Activated T-cell treated with anti-CD3 and anti-CD28 coated beads for 1 hour (primary cell): ENCODE measurements around the gene ARHGAP12.
"Not testable (repeated sequence)": the region's sequence is repeated elsewhere in the genome, so short reads cannot be mapped to it uniquely, and the experiment has no call there.

Experiments
- DNase-seq: peaks from one replicate; pipeline ENCODE4 v3.0.0-alpha.2; 2020; ENCODE audit warnings: low read depth

The ARHGAP12 gene

DNA sequence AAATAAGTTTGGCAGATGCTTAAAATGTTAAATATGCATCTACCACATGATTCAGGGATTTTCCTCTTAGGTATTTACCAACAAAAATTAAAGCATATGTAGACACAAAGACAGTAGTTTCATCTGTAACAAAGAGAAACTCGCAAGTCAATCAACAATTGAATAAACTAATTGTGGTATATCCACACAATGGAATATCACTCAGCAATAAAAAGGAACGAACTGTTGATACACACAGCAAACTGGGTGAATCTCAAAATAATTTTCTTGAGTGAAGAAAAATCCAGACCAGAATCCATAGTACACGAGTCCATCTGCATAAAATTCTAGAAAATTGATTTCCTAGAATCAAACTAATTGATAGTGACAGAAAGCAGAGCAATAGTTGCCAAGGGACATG lies 5.2 kb downstream of the ARHGAP12 start:
- DNase-seq: no peak

GRCh38 chr10:31921031-31921430 lies 7.6 kb downstream of the ARHGAP12 start:
- DNase-seq: no peak

GRCh38 chr10:31920538-31920937 lies 8.1 kb downstream of the ARHGAP12 start:
- no peak for DNase-seq

DNA sequence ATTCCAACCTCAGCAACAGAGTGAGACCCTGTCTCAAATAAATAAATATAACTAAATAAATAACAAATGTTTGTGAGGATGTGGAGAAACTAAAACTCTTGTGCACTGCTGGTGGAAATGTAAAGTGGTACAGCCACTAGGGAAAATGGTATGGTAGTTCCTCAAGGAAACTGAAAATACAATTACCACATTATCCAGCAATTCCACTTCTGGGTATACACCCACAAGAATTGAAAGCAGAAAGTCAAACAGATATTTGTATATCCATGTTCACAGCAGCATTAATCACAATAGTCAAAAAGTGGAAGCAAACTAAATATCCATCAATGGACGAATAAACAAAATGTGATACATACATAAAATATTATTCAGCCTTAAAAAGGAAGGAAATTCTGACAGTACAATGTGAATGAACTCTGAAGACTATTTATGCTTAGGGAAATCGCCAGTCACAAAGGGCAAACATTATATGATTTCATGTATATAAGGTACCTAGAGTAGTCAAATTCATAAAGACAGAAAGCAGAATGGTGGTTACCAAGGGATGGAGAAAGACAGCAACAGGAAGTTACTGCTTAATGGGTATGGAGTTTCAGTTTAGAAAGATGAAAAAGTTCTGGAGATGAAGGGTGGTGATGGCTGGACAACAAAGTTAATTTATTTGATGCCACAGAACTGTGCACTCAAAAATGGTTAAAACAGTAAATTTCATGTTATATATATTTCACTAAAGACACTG lies 9.8 kb downstream of the ARHGAP12 start:
- no peak for DNase-seq

DNA sequence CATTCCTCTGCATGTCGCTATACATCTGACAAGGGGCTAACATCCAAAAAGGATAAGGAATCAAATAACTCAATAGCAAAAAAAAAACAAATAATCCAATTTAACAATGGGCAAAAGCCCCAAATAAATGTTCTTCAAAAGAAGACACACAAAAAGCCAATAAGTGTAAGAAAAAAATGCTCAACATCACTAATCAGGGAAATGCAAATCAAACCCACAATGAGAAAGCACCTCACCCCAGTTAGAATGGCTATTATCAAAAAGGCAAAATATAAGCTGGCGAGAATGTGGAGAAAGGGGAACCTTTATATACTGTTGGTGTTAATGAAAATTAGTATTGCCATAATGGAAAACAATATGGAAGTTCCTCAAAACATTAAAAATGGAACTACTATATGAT lies 14.3 kb downstream of the ARHGAP12 start:
- DNase-seq: no peak

- no peak for DNase-seq
Measured at GRCh38 chr10:31912898-31913850, 15.5 kb downstream of the ARHGAP12 start.

- DNase-seq: no peak
Measured at GRCh38 chr10:31912289-31912688, 16.3 kb downstream of the ARHGAP12 start.

DNA sequence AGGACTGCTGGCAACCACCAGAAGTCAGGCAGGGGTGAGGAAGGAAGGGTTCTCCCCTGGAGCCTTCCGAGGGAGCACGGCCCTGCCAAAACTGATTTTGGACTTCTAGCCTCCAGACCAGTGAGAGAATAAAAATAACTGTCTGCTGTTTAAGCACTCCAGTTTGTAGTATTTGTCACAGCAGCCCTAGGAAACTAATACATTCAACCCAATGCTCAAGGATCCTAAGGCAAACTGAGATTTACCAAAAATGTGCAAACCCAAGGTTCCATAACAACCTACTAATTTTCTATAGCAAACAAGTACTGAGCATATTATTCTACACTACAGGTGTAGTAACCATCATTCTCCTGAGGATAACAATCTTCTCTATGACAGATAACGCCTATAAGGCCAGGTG lies 18.6 kb downstream of the ARHGAP12 start:
- DNase-seq: no peak

DNA sequence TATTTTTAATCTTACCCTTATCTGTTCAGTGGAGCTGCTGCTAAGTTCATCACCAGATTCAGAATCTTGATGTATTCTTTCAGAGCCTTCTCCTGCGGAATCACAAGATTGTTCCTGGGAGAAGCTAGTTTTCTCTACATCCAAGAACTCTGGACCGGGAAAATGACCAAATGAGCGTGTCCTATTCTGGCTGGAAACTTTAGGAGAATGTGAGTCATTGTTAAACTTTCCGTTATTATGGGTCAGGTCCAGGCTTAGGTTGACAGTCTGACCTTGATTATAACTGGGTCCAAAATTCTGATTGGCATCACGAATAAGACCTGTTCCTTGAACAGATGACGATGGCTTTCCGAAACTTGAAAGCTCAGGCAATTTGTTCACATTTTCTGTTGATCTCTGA lies 20.5 kb downstream of the ARHGAP12 start:
- no peak for DNase-seq

- DNase-seq: no peak
Measured at GRCh38 chr10:31906039-31906438, 22.6 kb downstream of the ARHGAP12 start.

GRCh38 chr10:31905586-31905985 lies 23.0 kb downstream of the ARHGAP12 start:
- DNase-seq: no peak

DNA sequence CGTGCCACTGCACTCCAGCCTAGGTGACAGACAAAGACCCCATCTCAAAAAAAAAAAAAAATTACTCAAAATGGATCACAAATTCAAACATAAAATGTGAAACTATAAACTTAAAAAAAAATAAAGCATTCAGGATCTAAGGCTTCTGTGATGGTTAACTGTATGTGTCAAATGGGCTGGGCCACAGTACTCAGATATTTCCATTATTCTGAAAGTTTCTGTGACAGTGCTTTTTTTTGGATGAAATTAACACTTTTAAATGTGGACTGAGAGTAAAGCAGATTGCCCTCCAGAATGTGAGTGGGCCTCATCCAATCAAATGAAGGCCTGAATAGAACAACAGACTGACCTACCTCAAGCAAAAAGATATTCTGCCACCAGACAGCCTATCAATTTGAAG lies 26.0 kb downstream of the ARHGAP12 start:
- DNase-seq: no peak

DNA sequence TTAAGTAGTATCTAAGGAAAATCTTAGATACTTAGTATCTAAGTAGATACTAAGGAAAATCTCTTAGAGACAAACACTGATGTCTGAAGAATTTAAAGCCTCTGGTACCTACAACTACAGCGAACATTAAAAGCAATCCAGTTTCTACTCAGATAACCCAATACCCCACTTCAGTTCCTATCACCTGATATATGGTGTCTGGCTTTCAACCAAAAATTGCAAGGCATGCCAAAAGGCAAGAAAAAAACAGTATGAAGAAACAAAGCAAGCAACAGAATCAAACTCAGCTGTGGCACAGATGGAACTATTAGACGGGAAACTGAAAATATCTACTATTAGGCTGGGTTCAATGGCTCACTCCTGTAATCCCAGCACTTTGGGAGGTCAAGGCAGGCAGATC lies 31.1 kb downstream of the ARHGAP12 start:
- no peak for DNase-seq

- no peak for DNase-seq
Measured at GRCh38 chr10:31896968-31897384, 31.7 kb downstream of the ARHGAP12 start.

DNA sequence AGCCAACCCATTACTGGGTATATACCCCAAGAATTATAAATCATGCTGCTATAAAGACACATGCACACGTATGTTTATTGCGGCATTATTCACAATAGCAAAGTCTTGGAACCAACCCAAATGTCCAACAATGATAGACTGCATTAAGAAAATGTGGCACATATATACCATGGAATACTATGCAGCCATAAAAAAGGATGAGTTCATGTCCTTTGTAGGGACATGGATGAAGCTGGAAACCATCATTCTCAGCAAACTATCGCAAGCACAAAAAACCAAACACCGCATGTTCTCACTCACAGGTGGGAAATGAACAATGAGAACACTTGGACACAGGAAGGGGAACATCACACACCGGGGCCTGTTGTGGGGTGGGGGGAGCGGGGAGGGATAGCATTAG lies 32.9 kb downstream of the ARHGAP12 start:
- DNase-seq: not testable (repeated sequence)

DNA sequence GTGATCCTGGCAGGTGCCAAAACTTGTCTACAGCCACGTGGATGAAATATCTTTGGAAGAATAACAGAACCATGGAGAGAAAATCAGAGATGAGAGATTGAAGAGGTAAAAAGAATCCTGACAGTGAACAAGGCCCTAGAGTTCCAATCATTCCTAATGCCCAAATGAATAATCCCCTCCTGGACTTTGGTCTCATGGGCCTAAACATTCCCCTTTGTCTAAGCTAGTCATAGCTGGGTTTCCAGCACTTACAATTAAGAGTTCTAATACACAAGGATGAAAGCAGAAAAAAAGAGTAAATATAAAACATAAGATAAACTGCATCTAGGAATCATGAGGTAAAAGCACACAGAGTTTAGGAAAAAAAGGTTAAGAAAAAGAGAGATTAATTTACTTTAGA lies 40.2 kb downstream of the ARHGAP12 start:
- DNase-seq: no peak

DNA sequence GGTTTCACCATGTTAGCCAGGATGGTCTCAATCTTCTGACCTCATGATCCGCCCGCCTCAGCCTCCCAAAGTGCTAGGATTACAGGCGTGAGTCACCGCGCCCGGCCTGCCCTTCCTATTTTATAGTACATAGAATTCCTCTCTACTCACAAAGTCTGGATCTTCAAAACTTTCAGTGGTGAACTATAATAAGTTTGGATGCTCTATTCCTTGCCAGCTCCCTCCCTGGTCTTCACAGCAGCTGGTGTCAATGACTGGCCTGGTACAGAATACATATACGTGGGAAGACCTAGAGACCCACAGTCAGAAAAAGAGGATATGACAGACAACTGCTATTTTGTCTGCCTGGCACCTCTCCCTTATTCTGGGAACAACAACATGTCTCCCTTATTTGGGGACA lies 40.8 kb downstream of the ARHGAP12 start:
- DNase-seq: no peak

DNA sequence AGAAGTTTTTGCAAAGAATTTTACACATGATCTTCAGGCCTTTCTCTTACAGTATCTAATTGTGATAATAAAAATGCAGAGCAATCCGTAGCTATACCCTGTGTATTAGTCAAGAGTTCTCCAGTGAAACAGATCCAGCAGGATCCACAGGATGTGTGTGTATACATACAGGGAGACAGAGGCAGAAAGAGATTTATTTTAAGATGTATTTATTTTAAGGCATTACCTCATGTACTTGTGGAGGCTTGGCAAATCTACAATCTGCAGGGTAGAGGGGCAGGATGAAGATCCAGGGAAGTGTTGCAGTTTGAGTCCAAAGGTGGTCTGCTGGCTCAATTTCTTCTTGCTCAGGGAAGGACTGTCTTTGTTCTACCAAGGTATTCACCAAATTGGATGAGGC lies 41.7 kb downstream of the ARHGAP12 start:
- DNase-seq: no peak

DNA sequence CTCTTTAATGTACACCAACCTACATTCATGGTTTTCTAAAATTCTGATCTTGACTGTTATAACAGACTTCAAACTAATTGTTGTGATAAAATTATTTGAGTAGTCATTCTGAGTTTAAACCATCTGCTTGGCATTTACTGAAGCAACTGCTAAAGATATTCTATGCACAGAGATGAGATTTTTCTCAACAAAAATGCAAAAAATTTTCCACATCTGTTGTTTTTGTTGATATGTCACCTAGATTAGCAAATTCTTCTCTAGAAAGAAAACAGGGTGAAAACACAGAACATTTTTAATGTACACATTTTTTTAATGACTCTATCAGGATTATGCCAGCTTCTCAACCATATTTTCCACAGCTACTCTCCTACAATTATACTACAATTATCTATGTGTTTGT lies 42.7 kb downstream of the ARHGAP12 start:
- DNase-seq: no peak

GRCh38 chr10:31884386-31884785 lies 44.2 kb downstream of the ARHGAP12 start:
- no peak for DNase-seq

DNA sequence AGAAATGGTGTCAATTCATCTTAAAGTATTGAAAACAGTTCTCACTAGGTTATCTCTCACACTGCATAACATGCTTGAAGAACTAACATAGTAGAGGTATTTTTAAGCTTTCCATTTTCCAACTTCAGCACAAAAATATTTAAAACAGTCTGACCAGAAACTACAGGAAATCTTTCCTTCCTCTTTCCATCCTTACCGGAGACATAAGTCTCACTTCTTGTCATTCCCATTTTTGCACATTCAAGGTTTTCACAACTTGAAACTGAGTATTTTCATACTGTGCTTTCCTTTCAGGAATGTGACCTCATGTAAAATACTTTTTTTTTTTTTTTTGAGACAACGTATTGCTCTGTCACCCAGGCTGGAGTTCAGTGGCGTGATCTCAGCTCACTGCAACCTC lies 45.2 kb downstream of the ARHGAP12 start:
- no peak for DNase-seq

GRCh38 chr10:31878486-31878885 lies 50.1 kb downstream of the ARHGAP12 start:
- DNase-seq: no peak

DNA sequence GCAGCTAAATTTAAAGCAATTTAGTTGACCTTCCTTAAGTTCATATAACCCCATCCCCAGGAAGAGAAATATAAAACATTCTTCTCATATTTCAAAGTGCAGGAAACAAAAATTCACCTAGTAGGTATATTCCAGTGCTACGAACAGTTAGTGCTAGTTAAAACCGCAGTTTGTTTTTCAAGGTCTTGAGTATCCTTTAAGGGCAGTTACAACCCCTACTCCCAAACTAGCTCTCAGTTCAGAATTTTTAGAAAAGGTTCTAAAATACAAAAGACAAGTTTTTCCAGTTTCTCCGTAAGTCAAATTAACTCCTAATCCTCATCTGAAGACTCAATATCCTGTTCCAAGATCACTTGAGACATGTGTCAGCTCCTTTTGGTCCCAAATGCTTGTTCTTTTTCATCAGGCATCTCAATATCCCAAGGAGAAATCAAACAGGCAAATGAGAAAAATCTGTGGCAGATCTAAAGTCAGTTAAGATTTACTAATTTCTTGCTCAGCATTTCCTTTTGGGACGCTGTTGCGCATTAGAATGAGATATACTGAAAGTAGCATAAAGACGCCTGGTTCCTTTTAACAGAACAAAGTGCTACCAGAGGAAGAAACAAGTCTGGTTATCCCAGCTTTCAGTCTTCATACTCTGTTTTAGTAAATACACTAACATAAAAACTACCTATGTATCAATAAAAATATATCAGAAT lies 51.8 kb downstream of the ARHGAP12 start:
- no peak for DNase-seq
